GM19455 (cell line): ENCODE measurements around the gene NAGS.
"Not testable (repeated sequence)": the region's sequence is repeated elsewhere in the genome, so short reads cannot be mapped to it uniquely, and the experiment has no call there.

ENCODE experiments used
- ATAC-seq: cut with Tn5 transposase; IDR thresholded peaks from one replicate; pipeline ENCODE4 v1.9.1; 2021; ENCODE audit not compliant: unreplicated experiment

The NAGS gene

GRCh38 chr17:44038604-44039011 is 34.2 kb downstream of the NAGS start:
- ATAC-seq = no peak

GRCh38 chr17:44039829-44040635 is 35.6 kb downstream of the NAGS start:
- no peak for ATAC-seq

GRCh38 chr17:44043272-44043696 is 38.9 kb downstream of the NAGS start:
- ATAC-seq = no peak

GRCh38 chr17:44044071-44044470 is 39.6 kb downstream of the NAGS start:
- no peak for ATAC-seq

GRCh38 chr17:44045486-44045885 is 41.1 kb downstream of the NAGS start:
- no peak for ATAC-seq

DNA sequence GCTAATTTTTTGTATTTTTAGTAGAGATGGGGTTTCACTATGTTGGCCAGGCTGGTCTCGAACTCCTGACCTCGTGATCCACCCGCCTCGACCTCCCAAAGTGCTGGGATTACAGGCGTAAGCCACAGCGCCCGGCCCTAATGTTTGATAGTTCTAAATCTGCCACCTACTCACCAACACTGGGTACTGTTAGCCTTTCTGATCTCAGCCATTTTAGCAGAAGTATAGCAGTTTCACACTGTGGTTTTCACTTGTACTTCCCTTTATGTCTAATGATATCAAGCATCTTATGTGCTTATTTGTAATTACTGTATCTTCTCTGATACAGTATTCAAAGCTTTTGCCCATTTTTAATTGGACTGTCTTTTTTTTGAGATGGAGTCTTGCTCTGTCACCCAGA is 42.5 kb downstream of the NAGS start:
- ATAC-seq = not testable (repeated sequence)

DNA sequence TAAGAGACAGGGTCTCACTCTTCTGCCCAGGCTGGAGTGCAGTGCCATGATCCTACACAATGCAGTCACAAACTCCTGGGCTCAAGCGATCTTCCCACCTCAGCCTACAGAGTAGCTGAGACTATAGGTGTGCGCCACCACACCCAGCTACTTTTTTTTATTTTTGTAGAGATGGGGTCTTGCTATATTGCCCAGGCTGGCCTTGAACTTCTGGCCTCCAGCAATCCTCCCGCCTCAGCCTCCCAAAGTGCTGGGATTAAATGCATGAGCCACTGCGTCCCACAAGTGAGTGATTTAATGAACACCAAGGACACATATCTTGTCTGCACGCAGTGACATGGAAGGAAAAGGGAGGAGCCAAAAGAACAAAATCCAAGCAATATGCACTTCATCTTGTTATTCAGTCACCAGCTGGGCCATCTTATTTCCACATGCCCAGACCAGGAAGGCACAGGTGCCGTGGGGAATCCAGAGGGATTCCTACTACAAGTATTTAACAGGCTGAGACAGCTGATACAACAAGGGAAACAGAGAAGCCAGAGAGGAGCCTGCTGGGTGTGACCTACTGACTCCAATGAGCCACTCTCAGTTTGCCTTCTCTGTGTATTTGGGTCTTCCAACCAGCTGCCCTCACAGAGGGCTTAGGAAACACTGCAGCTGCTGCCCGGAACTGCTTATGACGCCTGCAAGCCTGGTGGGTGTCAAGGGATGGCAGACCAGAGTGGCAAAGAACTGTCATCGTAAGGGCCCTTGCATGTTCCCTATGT is 45.1 kb downstream of the NAGS start:
- no peak for ATAC-seq

DNA sequence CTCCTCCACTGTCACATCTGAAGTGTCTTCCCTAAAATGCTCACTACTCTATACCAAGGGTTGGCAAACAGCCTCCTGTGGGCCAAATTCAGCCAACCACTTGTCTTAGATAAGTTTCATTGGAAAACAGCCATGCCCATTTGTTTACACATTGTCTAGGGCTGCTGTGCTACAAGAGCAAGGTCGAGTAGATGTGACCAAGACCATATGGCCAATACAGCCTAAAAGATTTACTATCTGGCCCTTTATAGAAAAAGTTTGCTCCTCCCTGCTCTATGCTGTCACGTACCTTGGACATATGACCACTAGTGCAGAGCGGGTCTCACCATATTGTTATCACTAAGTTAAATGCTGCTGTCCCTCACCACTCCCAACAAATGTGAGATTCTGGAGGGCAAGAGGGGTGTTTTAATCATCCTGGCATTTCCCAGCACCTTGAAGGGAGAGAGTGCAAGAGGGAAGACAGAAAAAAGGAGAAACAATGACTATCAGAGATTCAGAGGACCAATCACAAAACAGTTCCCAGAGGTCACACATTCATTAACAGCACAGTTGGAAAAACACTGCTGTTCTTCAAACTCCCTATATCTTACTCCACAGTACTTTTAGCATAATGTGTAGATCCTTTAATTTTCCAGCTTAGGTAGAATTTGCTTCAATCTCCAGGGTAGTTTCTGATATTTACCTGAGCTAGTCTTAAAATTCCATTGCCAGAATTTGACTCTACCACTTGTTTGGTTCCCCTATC is 48.9 kb downstream of the NAGS start:
- no peak for ATAC-seq
